OCI-LY1 (cell line): ENCODE data around the gene TMEM101.

Source experiments
- EZH2 ChIP-seq: fragments of 200-600 bp; sonication (generic), shearing (Covaris generic); IDR thresholded peaks from 2 replicates; pipeline ENCODE4 v1.8.0; 2017; ENCODE audit warnings: borderline replicate concordance, mixed run types, mild to moderate bottlenecking, antibody characterized with exemption, low read length, moderate library complexity, mixed read lengths
- TF ChIP-seq, protein P1 (sequence below): fragments of 200-600 bp; sonication (generic), shearing (Covaris generic); IDR thresholded peaks from 2 replicates; pipeline ENCODE4 v1.5.1; 2017; ENCODE audit warnings: mild to moderate bottlenecking, antibody characterized with exemption, low read length, moderate library complexity, mixed read lengths

DNA sequence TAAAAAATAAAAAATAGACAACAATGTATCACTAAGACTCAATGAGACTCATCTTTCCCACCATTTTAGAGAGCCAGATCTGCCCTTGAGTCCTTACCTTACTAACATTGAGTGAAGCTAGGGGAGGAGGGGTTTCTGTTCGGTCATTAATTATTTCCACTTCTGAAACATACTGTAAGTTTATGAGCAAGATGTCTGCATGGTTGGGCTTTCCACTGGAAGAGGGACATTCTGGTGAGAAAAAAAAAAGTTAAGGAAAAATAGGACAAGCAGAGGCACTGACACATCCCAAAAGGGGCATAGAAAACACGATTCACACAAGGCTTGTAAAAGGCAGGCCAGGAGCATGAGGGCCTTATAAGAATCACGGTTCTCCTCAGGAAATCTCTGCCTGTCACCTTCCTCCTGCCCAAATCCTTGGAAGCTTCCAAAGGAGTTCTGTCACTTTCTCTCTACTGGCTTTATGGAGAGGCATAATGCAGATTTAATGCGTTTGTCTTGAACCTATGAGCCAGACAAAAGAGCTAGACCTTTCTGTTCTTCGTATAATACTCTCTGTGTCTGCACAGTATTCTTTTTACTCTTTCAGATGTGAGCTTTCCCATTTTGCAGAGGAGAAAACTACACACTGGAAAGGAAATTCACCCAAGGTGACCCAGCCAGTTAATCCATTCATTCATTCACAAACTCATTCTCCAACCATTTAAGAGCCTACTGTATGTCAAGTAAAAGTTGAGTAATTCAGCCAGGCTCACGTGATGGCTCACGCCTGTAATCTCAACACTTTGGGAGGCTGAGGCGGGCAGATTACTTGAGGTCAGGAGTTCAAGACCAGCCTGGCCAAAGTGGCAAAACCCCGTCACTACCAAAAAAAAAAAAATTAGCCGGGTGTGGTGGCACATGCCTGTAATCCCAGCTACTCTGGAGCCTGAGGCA, 49.2 kb upstream of the TMEM101 start:
- TF ChIP-seq, protein P1, sequence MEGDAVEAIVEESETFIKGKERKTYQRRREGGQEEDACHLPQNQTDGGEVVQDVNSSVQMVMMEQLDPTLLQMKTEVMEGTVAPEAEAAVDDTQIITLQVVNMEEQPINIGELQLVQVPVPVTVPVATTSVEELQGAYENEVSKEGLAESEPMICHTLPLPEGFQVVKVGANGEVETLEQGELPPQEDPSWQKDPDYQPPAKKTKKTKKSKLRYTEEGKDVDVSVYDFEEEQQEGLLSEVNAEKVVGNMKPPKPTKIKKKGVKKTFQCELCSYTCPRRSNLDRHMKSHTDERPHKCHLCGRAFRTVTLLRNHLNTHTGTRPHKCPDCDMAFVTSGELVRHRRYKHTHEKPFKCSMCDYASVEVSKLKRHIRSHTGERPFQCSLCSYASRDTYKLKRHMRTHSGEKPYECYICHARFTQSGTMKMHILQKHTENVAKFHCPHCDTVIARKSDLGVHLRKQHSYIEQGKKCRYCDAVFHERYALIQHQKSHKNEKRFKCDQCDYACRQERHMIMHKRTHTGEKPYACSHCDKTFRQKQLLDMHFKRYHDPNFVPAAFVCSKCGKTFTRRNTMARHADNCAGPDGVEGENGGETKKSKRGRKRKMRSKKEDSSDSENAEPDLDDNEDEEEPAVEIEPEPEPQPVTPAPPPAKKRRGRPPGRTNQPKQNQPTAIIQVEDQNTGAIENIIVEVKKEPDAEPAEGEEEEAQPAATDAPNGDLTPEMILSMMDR: no peak
- TF ChIP-seq EZH2: no peak
